Non-pigmented ciliary epithelial cell (primary cell): ENCODE data around the gene BCAS3.

Experiments
- DNase-seq: peaks from one replicate; pipeline ENCODE4 v3.0.0-alpha.2; 2010; ENCODE audit warnings: low read depth

BCAS3 gene

DNA sequence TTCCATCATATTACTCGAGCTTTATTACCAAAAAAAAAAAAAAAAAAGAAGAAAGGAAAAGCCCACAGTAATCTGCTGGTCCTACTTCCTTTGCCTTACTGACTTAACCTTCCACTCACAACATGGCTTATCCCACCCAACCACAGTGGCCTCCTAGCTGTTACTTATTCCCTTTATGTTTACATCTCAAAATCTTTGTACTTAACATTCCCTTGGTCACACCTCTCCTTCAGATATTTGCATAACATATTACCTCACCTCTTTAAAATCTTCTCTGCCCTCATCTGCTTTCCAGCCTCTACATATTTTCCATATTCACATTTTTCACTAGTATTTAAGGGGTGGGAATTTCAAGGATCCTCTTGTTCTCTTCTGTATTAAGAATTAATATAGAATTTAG, 395.0 kb downstream of the BCAS3 start:
- DNase-seq: no peak

DNA sequence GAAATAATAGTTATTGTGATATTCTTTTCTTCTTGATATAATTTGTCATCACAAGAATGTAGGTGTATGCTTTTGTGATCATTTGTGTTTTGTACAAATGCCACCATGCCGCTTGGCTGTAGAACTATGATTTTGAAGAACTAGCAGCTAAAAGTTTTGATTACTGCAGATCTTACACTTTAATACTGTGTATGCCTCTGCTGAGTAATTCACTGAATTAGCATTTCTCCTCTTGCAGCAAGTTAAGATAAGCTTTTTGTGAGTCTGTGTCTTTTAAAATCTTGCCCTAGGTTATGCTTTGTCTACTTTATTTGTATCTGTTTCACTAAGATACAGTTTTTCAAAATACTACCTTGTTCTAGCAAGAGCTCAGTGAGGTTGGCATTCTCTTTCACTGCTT, 395.5 kb downstream of the BCAS3 start:
- no peak for DNase-seq

DNA sequence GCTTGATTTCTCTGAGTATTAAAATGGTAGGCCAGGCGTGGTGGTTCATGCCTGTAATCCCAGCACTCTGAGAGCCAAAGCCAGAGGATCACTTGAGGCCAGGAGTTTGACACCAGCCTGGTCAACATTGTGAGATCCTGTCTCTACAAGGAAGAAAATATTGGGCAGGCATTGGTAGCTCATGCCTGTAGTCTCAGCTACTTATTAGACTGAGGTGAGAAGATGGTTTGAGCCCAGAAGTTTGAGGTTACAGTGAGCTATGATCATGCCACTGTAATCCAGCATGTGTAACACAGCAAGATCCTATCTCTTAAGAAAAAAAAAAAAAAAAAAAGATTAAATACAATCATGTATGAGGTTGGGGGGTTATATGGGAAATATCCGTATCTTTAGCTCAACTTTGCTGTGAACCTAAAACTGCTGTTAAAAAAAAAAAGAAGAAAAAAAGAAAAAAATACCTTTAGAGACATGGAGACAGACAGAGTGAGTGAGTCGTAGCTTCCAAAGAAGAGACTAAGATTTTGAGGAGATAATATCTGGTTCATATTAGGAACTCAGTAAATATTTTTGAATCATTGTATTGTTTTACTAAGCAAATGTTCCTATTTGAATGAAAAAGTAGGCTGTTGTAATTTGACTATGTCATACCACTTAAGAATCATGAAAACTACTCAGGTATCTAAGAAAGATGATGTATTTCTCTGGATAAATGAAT, 396.3 kb downstream of the BCAS3 start:
- no peak for DNase-seq

DNA sequence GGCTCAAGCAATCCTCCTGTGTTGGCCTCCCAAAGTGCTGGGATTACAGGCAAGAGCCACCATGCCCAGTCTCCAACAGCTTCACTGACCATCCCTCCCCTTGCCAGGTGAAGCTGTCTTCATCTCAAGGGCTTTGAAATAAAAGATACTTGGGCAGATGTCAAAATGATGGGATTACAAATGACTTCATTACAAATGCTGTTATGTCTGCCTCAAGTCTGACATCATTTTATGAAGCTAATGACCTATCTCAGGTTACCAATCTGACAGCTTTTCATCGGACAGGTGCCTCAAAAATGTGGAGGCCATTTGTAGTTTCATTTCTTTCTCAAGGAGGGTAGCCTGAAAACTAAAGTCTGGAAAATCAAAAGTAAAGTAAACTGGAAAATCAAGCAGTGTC, 398.3 kb downstream of the BCAS3 start:
- DNase-seq: no peak

- no peak for DNase-seq
Measured at GRCh38 chr17:61076621-61077031, 399.0 kb downstream of the BCAS3 start.

GRCh38 chr17:61081959-61082358, 404.3 kb downstream of the BCAS3 start:
- no peak for DNase-seq

- no peak for DNase-seq
Measured at GRCh38 chr17:61084260-61084659, 406.6 kb downstream of the BCAS3 start.

DNA sequence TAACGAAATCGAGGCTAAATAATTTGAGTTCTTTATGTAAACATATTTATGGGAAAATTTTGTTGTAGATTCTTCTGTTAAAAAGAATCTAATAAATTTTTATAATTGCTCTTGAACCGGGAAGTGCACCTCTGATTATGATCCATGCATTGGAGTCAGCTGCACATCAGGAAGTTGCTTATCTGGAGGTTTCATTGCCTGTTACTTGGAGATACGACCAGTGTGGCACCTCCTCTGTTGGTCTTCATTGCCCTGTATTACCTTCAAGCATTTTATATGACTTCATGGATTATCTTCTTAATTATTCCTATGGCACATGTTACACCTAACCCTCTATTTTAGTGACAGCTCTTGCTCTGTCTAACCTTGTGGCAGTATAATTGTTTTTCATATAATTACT, 409.4 kb downstream of the BCAS3 start:
- no peak for DNase-seq

DNA sequence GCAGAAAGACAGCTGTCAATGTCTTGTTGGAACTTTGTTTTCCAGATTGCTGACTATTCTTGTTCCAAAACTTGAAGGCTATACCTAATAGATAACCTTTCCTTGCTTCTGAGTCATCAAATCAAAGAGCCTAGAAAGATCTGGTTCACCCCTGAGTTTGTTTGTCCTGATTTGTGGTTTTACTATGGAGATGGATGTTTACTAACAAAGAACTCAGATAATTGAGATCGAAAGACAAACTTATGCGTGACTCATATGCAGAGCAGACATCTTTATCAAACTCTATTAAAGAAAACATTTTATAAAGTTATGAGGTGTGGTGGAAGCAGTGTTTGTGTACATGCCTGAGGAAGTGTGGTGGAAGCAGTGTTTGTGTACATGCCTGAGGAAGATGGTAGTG, 410.9 kb downstream of the BCAS3 start:
- no peak for DNase-seq

GRCh38 chr17:61091096-61091495, 413.4 kb downstream of the BCAS3 start:
- DNase-seq: no peak

GRCh38 chr17:61097781-61098180, 420.1 kb downstream of the BCAS3 start:
- DNase-seq: no peak

GRCh38 chr17:61106354-61106753, 428.7 kb downstream of the BCAS3 start:
- DNase-seq: no peak

GRCh38 chr17:61116577-61116976, 438.9 kb downstream of the BCAS3 start:
- DNase-seq: no peak

- DNase-seq: no peak
Measured at GRCh38 chr17:61117983-61118382, 440.3 kb downstream of the BCAS3 start.

GRCh38 chr17:61118871-61119270, 441.2 kb downstream of the BCAS3 start:
- no peak for DNase-seq

DNA sequence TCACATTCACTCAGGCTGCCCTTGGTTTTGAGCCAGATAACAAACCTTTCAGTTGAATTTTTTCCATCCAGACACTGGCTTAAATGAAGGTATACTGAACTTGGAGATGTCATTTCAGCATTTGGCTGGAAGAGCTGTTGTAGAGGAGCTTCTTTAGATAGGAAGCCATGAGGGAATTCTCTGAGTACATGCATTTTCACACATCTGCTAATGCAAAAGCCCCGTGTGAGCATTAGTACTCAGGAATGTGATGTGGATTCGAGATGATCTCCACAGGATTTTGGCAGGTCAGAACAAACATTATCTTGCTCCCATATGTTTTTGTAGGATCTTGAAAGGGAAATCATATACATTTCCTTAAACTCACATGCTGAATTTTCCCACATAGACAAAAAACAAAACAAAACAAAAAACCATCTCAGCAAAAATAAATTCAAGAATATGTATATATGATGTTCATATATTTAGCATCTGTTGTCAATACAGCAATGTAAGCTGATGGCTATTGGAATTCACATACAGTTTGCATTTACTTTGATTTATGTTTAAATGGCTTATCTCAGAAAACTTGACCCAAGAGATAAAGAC, 444.8 kb downstream of the BCAS3 start:
- no peak for DNase-seq

DNA sequence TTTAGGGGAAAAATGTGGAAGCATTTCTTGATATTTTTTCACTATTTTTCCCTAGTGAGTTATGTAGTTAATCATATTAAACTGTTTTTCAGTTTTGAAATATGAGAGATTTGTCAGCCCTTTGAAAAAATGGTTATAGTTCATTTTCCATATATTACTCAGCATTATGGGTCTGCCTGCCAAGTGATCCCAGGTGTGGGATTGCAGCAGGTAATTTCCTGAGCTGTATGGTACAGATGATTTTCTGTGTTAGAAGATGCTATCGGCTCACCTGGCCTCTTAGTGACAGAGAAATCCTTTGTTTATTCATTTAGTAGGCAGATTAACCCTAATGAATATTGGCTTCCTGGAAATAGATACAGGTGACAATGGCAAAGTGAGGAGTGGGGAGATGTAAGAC, 446.9 kb downstream of the BCAS3 start:
- DNase-seq: no peak

DNA sequence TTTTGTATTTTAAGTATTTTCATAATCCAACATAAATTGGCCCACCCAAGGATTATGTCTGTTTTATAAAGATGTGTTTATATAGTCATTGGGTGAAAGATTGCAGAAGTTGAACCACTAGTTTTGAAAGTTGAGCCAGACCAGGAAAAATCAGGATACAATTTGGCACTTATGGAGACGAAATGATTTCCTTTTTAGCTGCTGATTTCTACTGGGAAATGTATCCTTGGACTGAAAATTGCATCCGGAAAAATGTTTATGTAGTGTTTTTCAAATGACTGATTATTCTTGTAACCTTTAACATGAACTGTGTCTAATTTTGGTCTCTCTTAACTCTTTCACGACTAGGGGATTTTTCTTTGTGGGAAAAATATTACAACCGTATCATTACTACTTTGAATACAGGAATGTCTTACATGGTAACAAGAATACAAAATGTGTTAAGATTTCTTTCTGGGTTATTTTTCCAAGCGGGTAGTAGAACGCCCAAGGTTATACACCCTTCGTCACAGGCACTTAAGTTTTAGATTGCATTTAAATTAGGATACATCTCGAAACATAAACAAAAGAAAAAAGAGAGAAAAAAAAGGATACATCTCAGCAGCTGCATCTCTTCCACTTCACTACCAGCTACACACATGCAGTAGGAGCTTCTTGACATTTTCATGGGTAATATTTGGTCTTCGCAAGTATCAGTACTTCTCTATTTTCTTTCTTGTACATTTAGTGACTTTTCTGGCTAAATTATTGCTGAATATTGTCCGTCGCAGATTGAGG, 449.0 kb downstream of the BCAS3 start:
- DNase-seq: no peak

DNA sequence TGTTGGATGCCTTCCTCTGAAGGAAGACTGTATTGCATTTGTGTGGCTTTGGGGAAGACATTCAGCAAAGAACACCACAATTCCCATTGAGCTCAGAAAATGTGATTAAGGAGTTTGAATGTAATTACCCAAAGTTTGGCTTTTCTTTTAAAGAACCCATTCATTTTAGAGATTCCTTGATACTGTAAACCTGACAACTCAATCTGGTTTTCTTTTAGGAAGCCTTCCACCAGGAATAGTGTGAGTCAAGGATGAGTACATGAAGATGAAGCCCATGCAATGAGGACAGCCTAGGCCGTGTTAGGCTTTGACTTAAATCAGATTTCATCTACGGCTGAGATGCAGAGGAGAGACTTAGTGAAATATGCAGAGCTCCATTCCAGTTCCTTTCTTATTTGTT, 450.3 kb downstream of the BCAS3 start:
- DNase-seq: no peak

DNA sequence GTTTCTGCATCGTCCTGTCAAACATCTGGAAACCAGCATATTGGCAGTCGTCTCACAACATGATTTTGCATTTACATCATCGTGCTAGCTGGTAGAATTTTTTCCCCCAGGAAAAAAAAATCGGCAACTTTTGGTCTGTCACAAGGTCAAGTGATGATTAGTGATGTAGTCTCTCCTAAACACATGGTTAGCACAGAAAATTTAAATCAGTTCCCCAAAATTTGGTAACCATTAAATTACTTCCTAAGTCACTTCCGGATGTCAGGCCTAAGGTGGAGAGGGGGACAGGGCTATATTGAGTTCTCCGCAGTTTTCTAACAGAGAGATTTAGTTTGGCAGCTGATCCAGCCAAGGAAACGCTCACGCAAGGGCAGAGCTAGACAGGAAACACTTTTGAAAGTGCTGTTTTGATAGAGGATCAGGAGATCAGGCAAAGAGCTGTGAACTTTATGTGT, 451.0 kb downstream of the BCAS3 start:
- no peak for DNase-seq

GRCh38 chr17:61129267-61130254, 451.9 kb downstream of the BCAS3 start:
- no peak for DNase-seq

DNA sequence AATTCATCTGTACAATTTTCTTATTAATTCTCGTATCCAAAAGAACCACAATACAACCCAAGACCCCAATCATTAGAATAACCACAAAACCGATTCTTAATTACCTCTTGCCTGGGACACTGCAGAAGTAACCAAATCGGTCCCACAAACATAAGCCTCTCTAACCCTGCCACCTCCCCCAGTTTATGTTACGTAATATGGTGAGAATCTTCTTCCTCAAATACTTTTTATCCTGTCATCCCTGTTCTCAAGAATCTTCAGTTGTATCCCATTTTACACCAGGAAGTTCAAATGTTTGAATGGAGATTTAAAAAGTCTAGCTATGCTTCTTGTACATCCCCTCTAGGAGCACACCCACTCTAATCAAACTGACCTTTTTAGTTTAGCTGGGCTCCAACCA, 452.7 kb downstream of the BCAS3 start:
- no peak for DNase-seq
